ENCODE data around the gene PI4KA.

DNA sequence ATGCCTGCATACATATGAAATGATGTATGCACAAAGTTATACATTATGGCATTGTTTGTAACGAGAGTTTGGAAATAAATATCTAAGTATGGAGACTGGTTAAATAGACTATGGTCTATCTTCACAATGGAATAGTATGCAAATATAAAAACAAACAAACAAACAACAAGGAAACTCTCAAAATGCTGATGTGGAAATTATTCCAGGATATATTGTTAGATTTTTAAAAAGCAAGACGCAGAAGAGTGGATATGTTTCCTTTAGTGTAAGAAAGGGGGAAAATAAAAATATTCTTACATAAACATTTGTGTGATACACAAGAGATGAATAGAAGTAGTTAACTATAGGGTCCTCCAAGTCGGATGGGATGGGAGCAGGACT is 47.8 kb upstream of the PI4KA start:
- TF ChIP-seq EP300 (IDR thresholded peaks at IDR 0.05) (no peak), CTCF (IDR thresholded peaks at IDR 0.05) (no peak)

All from esophagus muscularis mucosa (tissue), 3 donors.